Esophagus mucosa (tissue), 1 donor: ENCODE data around the gene DOCK8. TPM values are rescaled to one million over a fixed set of nuclear protein-coding genes. Genes with fewer than 3 reads are reported as not detected.
"Not testable (repeated sequence)": the region's sequence is repeated elsewhere in the genome, so short reads cannot be mapped to it uniquely, and the experiment has no call there.

Source experiments
- ATAC-seq: fragments of 200-7000 bp; cut with Tn5 transposase; one replicate; pipeline ENCODE4 v1.9.1; 2020
- total RNA-seq: library from RNA; stranded (reverse); gene quantifications from one replicate; pipeline ENCODE4 v1.2.4, GENCODE V29; 2023
- donor health status: DM: yes; HTN: yes; CAD: no.

Gene DOCK8
- total RNA-seq, 1 donor from 2014 or later: 11.4 TPM

DNA sequence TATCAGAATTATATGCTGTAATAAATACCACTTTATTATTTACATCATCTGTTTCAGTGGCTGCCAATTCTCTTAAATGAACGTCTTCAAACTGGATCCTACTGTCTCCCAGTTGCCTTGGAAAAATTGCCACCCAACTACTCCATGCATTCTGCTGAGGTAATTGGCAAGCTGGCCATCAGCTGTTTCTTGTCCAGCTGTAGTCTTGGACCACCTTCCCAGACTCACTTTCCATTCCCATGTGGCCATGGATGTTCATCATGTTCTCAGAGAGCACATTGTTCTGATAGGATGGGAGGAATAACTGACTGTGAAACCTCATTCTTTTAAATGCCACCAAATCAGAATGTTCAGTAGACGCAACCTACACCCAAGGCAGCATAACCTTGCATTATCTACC lies 157.5 kb downstream of the DOCK8 start:
- no peak for ATAC-seq

DNA sequence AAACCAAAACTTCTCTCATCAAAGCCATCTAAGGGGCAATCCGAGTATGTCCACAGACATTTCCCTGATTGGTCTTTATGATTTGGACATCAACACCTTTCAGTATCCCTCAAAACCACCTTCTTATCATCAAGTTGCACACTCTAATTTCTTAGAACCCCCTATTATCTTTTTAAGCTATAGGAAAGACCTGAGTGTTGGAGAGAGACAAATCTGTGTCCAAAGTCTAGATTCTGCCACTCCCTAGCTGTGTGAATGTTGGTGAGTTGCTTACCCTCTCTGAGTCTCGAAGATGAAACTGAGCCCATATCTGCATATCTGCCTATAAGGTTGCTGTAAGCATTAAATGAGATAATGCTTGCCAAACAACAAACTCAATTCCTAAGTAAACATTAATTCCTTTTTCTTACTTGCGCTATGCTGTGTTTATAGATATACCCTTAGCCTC lies 159.1 kb downstream of the DOCK8 start:
- ATAC-seq: no peak

DNA sequence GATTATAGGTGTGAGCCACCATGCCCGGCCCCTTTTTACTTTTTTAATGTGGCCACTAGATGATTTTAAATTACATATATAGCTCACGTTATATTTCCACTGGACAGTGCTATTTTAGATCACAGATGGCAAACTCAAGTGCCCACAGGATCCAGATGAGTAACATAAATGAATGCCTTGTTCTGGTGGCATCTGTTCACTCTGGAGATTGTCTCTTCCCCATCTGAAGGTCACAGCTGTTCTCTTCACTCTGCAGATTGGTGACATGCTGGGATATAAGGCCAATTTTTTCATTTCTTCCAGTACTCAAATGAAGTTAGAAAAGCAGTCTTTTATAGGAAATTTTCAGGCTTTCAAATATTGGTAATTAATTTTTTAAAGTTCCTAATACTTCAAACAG lies 160.1 kb downstream of the DOCK8 start:
- no peak for ATAC-seq

DNA sequence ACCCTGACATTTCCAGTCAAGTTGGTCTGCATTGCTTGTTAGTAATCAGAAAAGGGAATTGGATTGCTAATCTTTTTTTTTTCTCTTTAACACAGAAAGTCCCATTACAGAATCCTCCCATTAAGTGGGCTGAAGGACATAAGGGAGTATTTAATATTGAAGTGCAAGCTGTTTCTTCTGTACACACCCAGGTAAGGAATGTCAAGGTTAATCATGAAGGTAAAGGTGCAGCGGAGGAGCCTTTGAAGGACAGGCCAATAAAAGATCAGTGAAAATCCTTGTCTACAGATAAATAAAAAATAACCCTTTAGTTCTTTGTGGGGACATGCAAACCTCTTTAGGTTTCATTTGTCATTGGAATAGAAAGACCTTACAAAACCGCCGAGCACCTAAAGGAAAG lies 161.4 kb downstream of the DOCK8 start:
- ATAC-seq: no peak

DNA sequence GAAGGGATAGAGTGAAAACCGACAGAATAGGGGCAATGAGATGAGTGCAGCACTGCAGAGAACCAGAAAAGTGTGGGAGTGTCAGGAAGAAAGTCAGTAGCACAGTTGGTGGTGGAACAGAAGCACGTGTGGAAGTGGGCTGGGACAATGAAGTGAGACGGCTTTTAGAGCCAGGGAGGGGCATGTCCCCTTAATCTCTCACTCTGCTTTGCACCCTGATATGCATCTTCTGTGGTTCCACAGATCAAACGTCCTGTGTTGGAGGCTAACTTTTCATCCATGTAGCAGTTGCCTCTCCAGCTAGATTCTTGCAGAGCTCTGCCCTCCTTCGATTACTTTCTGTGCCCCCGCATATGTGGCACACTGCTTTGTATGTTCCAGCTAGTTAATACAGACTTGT lies 163.6 kb downstream of the DOCK8 start:
- no peak for ATAC-seq

DNA sequence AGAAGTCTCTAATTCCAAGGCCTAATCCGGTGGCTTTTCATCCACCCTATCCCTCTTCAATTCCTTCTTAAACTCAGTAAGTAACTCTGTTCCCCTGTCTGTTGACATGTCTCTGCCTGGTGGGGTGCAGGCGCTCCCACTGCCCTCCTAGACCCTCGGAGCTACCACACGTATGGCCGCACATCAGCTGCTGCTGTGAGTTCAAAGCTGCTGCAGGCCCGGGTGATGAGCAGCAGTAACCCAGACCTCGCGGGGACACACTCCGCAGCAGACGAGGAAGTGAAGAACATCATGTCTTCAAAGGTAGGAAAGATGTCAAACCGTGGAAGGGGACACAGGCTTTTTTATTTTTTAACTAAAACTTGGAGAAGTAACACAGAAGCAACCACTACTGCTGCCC lies 167.7 kb downstream of the DOCK8 start:
- no peak for ATAC-seq

DNA sequence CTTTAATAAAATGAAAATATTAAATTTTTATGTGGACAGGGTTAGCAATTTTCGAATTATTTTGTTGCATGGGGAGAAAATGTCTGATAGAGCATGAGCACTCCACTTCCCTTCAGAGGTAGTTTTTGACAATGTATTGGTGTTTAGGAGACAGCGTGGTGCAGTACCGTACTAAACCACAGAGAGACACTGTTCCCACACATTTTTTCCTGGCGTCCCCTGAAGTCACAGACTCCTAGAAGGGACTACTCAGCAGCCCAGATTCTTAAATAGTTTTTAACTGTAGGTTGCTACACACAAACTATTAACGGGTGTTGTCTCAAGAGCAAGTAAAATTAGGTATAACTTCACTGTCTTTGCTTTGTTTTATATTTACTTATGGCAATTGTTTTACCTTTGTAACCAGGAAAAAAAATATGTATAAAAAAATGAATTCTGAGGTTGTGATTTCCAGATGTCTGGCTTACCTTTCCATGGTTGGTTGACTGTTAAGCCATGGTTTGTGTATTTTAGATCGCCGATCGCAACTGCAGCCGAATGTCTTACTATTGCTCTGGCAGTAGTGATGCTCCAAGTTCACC lies 171.2 kb downstream of the DOCK8 start:
- ATAC-seq: peak; percentile 96

DNA sequence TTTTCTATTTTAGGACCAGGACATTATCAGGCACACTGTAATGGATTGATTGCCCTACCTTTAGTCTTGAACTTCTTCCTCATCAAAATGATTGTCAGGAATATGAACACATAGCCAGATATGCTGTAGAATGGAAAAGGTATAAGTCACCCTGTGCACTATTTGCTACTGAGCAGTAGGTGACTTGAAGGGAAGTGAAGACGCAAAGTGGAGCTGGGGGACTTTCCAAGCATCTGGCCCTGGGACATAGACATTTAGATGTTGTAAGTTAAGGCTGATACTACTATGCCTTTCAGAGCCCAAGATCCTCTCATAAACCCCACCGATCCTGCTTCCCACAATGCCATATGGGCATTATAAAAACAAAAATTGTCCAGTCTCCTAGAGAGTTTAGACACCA lies 174.5 kb downstream of the DOCK8 start:
- no peak for ATAC-seq

DNA sequence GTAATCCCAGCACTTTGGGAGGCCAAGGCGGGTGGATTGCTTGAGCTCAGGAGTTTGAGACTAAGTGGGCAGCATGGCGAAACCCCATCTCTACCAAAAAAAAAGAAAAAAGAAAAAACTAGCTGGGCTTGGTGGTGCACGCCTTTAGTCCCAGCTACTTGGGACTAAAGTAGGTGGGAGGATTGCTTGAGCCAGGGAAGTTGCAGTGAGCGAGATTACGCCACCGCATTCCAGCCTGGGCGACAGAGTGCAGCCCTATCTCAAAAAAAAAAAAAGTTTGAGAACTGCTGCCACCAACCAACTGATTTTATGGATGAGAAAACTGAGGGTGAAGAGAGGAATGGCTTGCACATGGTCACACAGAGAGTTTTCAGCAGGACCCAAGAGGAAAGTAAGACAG lies 175.1 kb downstream of the DOCK8 start:
- ATAC-seq: no peak

DNA sequence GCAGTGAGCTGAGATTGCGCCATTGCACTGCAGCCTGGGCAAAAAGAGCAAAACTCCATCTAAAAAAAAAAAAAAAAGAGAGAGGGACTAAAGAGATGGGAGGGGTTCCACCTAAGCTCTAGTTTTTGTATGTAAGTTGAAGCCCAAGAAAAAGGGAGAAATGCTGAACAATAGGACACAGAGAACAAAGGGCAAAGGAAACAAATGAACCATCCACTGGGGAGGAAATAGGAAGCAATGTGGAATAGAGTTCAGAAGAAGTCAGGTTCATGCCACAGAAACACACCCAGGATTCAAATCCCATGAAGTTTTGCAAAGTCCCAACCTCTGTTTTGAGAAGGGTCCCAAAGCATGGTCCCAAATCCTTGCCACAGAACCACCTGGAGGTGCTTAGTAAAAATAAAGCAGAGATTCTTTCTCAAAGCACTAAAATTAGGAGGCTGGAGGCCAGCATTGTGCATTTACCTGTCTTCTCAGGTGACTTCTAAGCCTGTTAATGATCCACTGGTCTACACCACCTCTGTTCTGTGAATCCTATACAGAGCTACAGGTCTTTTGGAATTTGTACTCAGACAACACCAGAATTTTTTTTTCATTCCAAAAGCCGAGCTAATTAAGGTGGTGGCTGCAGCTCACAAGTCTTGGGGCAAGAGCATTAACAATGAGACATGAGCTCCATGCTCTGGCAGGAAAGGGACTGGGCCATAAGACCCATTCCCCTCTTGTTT lies 177.6 kb downstream of the DOCK8 start:
- ATAC-seq: no peak

DNA sequence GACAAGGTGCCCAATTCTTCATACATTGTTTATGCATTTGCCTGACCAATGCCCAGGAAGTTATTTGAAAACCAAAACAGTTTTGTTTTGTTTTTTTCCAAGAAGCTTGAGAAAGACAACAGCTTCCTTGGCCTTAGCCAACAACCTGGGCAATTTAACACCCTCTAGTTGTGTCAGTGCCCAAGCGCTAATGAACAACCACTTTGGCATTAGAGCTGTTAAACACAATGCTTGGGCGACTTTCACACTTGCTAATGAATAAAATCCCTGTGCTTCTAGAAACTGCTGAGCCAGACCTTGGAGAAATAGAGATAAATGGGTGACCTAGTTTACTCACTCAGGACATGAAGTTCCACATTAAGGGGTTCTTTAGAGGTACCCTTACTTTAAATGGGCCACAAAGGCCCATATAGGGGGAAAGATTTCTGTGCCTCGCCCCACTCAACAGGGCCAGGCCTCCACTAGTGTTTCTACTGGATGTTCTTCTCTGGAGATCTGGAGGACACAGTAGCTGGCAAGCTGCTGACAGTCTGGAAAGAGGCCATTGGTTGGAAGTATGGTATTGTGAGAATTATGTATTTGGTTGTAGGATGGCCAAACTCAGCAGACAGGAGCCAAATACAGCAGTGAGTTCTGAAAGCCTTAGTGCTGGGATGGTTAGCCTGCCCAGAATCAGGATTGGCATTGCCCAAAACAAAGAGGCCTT lies 179.8 kb downstream of the DOCK8 start:
- ATAC-seq: no peak

DNA sequence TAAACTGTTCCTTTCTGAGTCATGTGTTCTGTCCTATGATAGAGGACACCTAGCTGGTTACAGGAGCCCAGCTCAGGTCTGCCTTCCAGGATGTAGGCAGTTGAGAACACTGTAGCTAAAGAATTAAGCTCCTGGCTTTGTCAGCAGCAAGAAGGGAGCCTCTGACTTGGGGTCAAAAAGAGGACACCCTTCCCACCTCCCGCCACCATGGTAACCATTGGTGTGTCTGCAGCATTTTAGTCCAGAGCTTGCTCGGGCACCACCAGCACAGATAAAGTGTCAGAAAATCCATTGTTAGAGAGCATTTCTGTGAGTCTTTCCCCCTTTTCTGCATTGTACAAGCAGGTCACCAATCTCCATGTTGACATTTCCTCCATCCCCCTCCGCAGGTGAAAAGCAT lies 181.7 kb downstream of the DOCK8 start:
- no peak for ATAC-seq

DNA sequence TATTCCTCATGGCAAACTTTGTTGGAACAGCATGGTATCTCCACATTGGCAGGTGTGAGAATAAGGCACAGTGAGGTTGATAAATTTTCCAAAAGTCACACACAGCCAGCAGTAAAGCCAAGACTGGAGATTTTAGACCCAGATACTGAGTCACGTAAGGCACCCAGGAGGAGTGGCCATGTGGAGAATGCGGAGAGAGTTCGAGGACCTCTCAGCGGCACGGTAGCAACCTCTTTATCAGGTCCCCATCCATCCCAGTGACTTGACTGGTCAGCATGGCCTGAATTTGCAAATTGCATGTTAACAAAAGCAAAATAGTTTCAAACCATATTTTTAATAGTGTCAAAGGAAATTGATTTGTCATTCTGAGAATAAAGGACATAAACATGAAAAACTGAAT lies 183.4 kb downstream of the DOCK8 start:
- no peak for ATAC-seq

DNA sequence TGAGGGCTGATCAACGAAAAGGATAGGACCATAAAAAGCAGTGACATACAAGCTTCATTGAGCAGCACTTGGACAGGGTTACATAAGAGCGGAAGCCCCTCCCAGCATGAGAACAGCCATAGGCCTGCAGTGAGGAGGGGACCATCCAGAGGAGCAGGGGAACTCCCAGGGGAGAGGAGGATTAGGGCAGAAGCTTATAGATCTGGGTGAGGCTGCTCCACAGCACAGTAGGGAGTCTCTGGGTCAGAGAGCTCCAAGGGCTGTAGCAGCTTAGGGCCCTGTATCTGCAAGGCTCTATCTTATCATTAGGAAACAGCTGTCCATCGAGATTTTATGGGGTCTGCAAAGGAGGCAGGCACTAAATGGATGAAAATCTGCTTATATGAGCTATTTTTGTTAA lies 186.6 kb downstream of the DOCK8 start:
- no peak for ATAC-seq

DNA sequence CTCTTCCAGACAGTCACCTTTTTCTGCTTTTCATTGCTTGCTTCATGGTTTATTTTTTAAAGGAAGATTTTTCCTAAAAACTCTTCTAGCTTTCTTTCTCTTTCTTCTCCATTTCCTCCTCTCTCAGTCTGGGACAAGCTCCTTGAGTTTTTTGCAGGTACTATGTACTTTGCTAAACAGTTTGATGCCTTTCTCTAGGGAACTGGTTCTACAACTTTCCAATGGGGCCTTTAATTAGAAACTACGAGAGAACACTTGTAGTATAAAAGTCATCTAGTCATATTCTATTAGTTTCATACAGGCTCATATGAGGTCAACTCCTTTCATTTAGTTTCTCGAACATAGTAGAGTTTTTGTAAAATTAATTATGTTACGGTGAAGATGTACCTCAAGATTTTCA lies 189.6 kb downstream of the DOCK8 start:
- no peak for ATAC-seq

DNA sequence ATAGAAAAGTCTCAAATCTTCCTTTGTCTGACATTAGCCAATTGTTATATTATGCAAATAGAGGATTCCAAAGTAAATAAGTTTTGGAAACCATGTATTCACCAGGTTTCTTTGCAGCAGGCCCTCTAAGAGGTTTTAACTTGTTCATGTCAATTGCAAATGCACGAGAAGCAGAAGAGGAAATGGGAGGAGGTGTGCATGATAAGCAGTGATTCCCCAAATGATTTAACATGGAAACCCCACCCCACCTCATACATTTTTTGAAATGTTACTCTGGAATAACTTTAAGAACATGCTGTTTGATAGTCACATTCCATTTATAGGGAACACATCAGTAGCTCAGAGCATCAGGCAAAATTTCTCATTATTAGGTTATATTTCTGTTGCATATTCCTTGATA lies 190.7 kb downstream of the DOCK8 start:
- ATAC-seq: no peak

DNA sequence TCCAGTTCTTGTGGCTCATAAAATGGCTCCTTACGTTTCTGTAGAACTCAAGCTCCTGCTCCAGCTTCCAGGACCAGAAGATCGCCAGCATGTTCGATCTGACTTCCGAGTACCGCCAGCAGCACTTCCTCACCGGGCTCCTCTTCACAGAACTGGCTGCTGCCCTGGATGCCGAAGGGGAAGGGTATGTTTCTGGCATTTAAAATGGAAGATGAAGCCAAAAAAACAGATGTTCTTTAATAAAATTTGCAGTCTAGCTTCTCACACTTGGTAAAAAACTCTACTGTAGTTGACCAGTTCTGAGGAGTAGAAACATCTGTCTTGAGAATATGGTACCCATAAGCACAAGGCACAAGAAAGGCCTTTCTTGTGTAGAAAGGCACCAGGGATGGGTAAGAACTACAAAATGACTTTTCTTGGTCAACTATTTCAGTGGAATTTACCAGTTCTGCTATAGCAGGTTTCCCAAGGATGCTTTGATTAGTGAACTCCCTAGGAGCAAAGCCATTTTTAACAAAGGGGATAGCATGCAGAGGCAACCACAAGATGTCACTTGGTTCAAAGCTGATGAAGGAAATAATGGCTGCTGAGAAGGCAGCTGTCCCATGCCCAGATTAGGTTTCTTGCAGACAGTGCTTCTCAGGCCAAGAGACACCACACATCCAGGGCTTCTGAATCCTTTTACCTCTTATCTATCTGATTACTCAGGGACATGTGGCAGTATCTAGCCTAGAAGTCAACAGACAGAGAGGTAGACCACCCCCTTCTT lies 192.4 kb downstream of the DOCK8 start:
- no peak for ATAC-seq

DNA sequence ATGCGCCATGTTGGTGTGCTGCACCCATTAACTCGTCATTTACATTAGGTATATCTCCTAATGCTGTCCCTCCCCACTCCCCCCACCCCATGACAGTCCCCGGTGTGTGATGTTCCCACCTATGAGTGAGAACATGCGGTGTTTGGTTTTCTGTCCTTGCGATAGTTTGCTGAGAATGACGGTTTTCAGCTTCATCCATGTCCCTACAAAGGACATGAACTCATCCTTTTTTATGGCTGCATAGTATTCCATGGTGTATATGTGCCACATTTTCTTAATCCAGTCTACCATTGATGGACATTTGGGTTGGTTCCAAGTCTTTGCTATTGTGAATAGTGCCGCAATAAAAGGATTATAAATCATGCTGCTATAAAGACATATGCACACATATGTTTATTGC lies 195.0 kb downstream of the DOCK8 start:
- ATAC-seq: not testable (repeated sequence)

DNA sequence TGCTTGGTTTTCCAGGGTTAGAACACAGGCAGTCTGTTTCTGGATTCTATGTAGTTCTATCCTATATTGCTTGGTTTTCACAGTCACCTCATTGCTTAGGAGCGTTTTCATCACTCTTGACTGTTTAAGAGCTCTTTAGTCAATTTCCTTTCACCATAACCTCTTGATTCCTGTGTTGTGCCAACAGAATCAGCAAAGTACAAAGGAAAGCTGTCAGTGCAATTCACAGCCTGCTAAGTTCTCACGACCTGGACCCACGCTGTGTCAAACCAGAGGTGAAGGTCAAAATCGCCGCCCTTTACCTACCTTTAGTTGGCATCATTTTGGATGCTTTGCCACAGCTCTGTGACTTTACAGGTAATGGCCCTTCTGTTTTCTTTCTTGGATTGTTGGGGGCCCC lies 199.9 kb downstream of the DOCK8 start:
- no peak for ATAC-seq

DNA sequence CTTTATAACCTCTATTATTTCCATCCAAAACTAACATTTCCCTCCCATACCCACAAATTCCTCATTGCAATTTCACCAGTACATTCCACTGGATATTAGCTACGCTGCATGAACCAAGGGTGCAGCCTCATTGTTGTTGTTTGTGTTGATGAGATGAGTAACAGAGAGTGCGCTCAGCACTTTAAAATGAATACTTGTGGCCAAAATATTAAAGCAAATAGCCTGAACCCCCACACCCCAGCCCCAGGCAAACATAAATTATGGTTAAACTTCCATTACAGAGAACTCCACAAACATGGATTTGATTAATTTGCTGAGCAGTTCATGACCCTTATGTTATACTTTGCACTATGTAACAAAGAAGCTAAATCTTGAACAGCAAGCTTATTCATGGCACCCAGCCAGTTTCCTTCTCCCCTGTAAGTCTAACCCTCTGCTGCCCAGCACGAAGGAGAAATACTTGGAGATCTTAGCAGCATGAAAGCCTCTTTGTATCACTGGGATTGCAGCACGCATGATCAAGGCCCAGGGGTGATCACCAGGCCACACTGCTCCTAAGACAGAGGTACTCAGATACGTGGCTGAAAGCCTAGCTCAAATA lies 205.0 kb downstream of the DOCK8 start:
- peak; percentile 78 for ATAC-seq

DNA sequence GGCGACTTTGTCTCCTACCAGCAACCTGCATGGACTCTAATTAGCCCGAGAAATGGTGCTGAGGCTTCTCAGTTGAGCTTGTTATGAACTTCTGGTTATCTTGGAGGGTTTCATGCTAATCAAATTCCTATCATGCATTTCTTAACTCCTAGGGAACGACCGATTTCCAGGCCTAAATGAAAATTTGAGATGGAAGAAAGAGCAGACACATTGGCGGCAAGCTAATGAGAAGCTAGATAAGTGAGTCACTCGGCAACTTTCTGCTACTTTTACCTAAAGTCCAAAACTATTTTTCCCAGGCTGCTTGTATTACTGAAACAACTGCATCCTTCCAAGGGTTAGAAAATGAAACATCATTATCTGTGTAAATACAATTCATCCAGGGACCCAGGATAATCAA lies 207.2 kb downstream of the DOCK8 start:
- no peak for ATAC-seq

DNA sequence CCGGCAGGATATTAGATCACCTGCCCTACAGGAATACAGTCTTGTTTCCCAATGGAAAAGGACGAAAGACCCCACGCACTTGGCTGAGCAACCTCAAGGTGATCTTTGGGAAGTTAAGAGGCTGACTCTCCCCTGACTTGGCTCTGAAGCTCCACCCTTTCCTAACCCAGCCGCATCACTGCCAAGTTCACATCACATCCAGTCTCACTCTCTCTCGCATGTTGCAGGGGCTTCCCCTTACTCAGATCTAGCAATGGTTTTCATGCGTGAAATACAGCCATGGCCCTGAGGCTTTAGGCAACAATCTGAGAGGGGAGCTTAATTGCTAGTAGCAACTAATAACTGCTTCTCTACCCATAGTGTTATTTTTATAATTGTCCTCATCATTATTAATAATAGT lies 211.6 kb downstream of the DOCK8 start:
- no peak for ATAC-seq

DNA sequence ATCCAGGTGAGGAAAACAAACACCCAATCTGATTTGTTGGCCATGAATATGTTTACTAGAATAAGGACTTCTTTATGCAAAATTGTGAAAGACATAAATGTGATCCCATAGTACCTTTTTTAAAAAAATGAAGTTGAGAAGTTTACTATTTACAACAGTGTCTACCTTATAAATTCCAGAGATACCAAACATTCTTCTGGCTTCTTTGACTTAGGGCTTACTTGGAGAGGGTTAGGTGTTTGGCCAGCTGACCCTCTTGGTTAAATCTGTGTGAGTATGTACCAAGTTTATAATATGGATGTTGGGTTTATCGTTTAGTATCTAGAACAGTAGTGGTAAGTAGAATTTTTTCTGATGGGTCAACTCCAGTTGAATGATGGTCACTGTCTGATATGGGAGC lies 212.3 kb downstream of the DOCK8 start:
- no peak for ATAC-seq
